OCI-LY7 (cell line): ENCODE measurements around the gene TNN.

ENCODE experiments used
- EZH2phosphoT487 ChIP-seq: fragments of 200-600 bp; sonication (generic); IDR thresholded peaks from 2 replicates; pipeline ENCODE4 v1.6.1; 2018; ENCODE audit warnings: low read depth, borderline replicate concordance, mild to moderate bottlenecking, mixed run types, antibody characterized with exemption, low read length, moderate library complexity, mixed read lengths
- TF ChIP-seq, protein P1 (sequence below): fragments of 200-600 bp; sonication (generic); conservative IDR thresholded peaks from 2 replicates; pipeline ENCODE4 v1.5.1; 2014; ENCODE audit warnings: mild to moderate bottlenecking, antibody characterized with exemption, low read length, moderate library complexity, mixed read lengths

- TF ChIP-seq, protein P1, sequence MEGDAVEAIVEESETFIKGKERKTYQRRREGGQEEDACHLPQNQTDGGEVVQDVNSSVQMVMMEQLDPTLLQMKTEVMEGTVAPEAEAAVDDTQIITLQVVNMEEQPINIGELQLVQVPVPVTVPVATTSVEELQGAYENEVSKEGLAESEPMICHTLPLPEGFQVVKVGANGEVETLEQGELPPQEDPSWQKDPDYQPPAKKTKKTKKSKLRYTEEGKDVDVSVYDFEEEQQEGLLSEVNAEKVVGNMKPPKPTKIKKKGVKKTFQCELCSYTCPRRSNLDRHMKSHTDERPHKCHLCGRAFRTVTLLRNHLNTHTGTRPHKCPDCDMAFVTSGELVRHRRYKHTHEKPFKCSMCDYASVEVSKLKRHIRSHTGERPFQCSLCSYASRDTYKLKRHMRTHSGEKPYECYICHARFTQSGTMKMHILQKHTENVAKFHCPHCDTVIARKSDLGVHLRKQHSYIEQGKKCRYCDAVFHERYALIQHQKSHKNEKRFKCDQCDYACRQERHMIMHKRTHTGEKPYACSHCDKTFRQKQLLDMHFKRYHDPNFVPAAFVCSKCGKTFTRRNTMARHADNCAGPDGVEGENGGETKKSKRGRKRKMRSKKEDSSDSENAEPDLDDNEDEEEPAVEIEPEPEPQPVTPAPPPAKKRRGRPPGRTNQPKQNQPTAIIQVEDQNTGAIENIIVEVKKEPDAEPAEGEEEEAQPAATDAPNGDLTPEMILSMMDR = no peak
- no peak for TF ChIP-seq EZH2phosphoT487
Measured at GRCh38 chr1:175182201-175182746, 114.6 kb downstream of the TNN start.
